Activated T-cell treated with anti-CD3 and anti-CD28 coated beads, Interleukin-2, amount 50 U/mL, for 72 hours (primary cell): ENCODE results near the gene F11R. TPM values are rescaled to one million over a fixed set of nuclear protein-coding genes. Genes with fewer than 3 reads are reported as not detected.
"Not testable (repeated sequence)": the region's sequence is repeated elsewhere in the genome, so short reads cannot be mapped to it uniquely, and the experiment has no call there.

Experiments
- ATAC-seq, 2 donors: fragments of 150-1000 bp; cut with Tn5 transposase; replicated peaks in 1 of 2; 2 replicates each; pipeline ENCODE4 v1.10.0; 2021; ENCODE audit warnings: moderate library complexity in 2 of 2, mild to moderate bottlenecking in 1 of 2
- DNase-seq, 2 donors: peaks; one replicate each; pipeline ENCODE4 v3.0.0; 2021 to 2022; ENCODE audit warnings: mixed read lengths in 1 of 2
- H3K27ac Mint-ChIP-seq: one replicate; pipeline ENCODE4 v1.8.0; 2022; ENCODE audit warnings: mild to moderate bottlenecking, moderate library complexity, mixed read lengths
- H3K27me3 Mint-ChIP-seq: one replicate; pipeline ENCODE4 v1.8.0; 2022; ENCODE audit warnings: low read depth, mixed read lengths
- H3K36me3 Mint-ChIP-seq, 2 donors: one replicate each; pipeline ENCODE4 v1.8.0; 2022; ENCODE audit warnings: mixed read lengths in 2 of 2, mild to moderate bottlenecking in 1 of 2; ENCODE audit not compliant: insufficient read depth in 2 of 2
- H3K4me1 Mint-ChIP-seq: one replicate; pipeline ENCODE4 v1.8.0; 2022; ENCODE audit warnings: low read depth, mixed read lengths
- H3K4me3 Mint-ChIP-seq, 2 donors: one replicate each; pipeline ENCODE4 v1.8.0; 2022; ENCODE audit warnings: mild to moderate bottlenecking in 2 of 2, mixed read lengths in 2 of 2, moderate library complexity in 2 of 2
- H3K9me3 Mint-ChIP-seq, 2 donors: one replicate each; pipeline ENCODE4 v1.8.0; 2022; ENCODE audit warnings: mixed read lengths in 2 of 2
- total RNA-seq, 2 donors: library from RNA; stranded (reverse); gene quantifications; one replicate each; pipeline ENCODE4 v1.2.3, GENCODE V29; 2022

Gene F11R
- total RNA-seq, 2 donors from 2014 or later, result 38.2 to 38.8 TPM

GRCh38 chr1:161033751-161034150, 12.8 kb upstream of the F11R start:
- DNase-seq (peak in 1 of 2 donors; percentile 37), ATAC-seq (peak; percentile 25 to 47)
- Mint-ChIP-seq H3K36me3 (peaks cover 1 to 9% of the 10 kb centered on the region in 2 donors), H3K27me3 (no peaks in the 10 kb centered on the region), H3K27ac (no peak overlapping the region), H3K9me3 (no peaks in the 10 kb centered on the region), H3K4me3 (no peak overlapping the region), H3K4me1 (peaks cover 52% of the 10 kb centered on the region)

DNA sequence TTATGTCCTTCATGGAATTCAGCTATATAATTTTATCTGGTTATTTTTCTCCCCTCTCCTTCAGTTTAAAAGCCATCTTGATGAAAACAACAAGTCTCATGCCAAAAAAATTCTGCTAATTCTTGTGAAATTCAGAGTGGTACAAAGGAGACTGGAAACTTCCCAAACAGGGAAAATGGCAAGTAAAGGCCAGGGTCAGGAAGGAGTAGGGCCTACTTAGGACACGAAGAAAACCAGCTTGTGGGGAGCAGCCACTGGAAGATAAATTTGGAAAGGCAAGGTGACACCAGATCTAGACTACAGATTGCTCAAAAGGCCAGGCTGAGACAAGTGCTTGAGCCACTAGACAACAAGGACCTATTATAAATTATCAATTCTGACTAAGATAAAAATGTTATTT, 11.5 kb upstream of the F11R start:
- H3K4me3 Mint-ChIP-seq, result peak overlapping the region; percentile 47 to 58
- H3K27ac Mint-ChIP-seq, result peak overlapping the region; percentile 17

DNA sequence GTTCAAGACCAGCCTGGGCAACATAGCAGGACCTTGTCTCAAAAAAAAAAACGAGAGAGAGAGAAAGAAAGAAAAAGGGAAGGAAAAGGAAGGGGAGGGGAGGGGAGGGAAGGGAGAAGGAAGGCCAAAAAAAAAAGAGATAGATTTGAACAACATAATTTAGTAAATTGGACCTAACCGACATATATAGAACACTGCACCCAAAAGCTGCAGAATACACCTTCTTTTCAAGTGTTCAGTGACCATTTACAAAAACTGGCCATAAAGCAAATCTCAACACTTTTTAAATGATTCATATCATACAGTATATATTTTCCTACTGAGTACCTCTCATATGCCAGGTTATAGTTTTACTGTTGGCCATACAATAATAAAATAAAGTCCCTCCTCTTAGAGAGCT, 10.9 kb upstream of the F11R start:
- no peak for DNase-seq
- ATAC-seq, result no peak
- H3K27ac Mint-ChIP-seq, result no peak overlapping the region
- H3K36me3 Mint-ChIP-seq, result peaks cover 4 to 14% of the 10 kb centered on the region in 2 donors
- H3K9me3 Mint-ChIP-seq, result peaks cover 0 to 3% of the 10 kb centered on the region in 2 donors
- peaks cover 43% of the 10 kb centered on the region for H3K4me1 Mint-ChIP-seq
- no peaks in the 10 kb centered on the region for H3K27me3 Mint-ChIP-seq
- H3K4me3 Mint-ChIP-seq, result peak overlapping the region in 1 of 2 donors; percentile 40

More for the DNA sequence above, 11.5 kb upstream of the F11R start:
- ATAC-seq (no peak), DNase-seq (no peak)
- Mint-ChIP-seq H3K36me3 (peaks cover 1 to 16% of the 10 kb centered on the region in 2 donors), H3K27me3 (no peaks in the 10 kb centered on the region), H3K9me3 (no peaks in the 10 kb centered on the region), H3K4me1 (peaks cover 43% of the 10 kb centered on the region)

GRCh38 chr1:161029466-161029865, 8.5 kb upstream of the F11R start:
- H3K4me1 Mint-ChIP-seq, result peaks cover 40% of the 10 kb centered on the region
- ATAC-seq, result not testable (repeated sequence)

GRCh38 chr1:161026954-161027353, 6.0 kb upstream of the F11R start:
- Mint-ChIP-seq H3K36me3 (peaks cover 3 to 15% of the 10 kb centered on the region in 2 donors), H3K4me1 (peaks cover 29% of the 10 kb centered on the region)
- H3K27me3 Mint-ChIP-seq, H3K27ac Mint-ChIP-seq, H3K4me3 Mint-ChIP-seq, H3K9me3 Mint-ChIP-seq, DNase-seq: not testable (repeated sequence)
- peak in 1 of 2 donors; percentile 72 for ATAC-seq

More at GRCh38 chr1:161029466-161029865, 8.5 kb upstream of the F11R start:
- H3K4me3 Mint-ChIP-seq, DNase-seq, H3K9me3 Mint-ChIP-seq, H3K27ac Mint-ChIP-seq, H3K27me3 Mint-ChIP-seq: not testable (repeated sequence)
- peaks cover 4 to 18% of the 10 kb centered on the region in 2 donors for H3K36me3 Mint-ChIP-seq

- ATAC-seq, H3K9me3 Mint-ChIP-seq, H3K27me3 Mint-ChIP-seq, H3K27ac Mint-ChIP-seq, DNase-seq: not testable (repeated sequence)
- Mint-ChIP-seq H3K4me3 (peak overlapping the region; percentile 25 to 35), H3K36me3 (peaks cover 3 to 13% of the 10 kb centered on the region in 2 donors), H3K4me1 (peaks cover 60% of the 10 kb centered on the region)
These were observed 1.5 kb upstream of the F11R start for GRCh38 chr1:161022432-161022831.

DNA sequence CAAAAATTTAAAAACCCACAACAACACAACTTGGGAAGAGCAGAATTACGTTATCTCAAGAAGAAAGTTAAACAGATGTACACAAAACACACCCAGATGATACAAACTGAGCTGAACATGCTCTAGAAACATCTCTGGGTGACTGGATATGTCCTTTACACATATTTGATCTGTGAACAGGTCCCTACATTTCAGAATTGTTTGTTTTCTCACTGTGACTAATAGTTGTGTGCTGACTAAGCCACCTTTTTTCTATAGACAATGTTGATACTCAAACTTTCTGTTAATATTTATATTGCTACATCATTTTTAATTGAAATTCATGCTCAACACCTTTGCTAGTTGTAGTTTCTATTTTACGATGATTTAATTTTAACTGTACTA, 1.0 kb upstream of the F11R start:
- H3K4me3 Mint-ChIP-seq, result peak overlapping the region; percentile 81 to 88
- ATAC-seq, result peak; percentile 41 to 47
- no peak overlapping the region for H3K27ac Mint-ChIP-seq
- DNase-seq, result no peak
- peaks cover 7% of the 10 kb centered on the region for H3K27me3 Mint-ChIP-seq
- H3K9me3 Mint-ChIP-seq, result peaks cover 0 to under 1% of the 10 kb centered on the region in 2 donors
- H3K4me1 Mint-ChIP-seq, result peaks cover 56% of the 10 kb centered on the region
- H3K36me3 Mint-ChIP-seq, result peaks cover under 1 to 12% of the 10 kb centered on the region in 2 donors

DNA sequence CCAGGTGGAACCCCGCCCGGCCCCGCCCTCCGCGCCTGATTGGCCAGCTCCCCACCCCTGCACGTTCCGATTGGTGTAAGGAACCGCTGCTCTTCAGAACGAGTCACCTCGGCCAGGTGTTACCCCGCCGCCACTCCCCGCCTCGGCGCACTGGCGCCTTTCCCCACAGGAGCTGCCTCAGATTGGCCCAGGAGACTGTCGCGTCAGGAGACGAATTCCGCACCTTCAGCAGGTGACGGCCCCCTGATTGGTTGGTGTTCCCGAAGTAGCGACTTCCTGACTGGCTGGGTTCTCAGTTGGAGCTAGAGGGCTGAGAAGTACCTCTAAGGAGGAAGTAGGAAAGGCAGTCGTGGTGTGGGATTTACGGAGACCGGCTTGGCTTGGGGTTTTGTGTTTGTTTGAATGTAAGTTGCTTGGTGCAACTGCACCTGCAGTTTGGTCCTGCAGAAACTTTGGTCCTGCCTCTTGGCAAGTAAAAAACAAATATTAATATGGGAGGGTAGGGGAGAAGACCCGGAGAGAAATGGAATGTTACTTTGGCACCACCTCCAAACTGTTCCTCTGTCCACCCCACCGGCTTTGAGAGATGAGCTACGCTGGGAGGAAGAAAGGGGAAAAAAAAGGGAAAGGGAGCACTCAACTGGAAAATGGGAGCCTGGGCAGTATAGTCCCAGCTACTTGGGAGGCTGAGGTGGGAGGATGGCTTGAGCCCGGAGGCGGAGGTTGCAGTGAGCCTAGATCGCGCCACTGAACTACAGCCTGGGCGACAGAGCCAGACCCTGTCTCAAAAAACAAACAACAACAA, 415 bp upstream of the F11R start:
- peak overlapping the region; percentile 70 for H3K27ac Mint-ChIP-seq
- H3K4me1 Mint-ChIP-seq, result peaks cover 58% of the 10 kb centered on the region
- no peaks in the 10 kb centered on the region for H3K9me3 Mint-ChIP-seq
- peaks cover 7% of the 10 kb centered on the region for H3K27me3 Mint-ChIP-seq
- H3K4me3 Mint-ChIP-seq, result peak overlapping the region; percentile 81 to 88
- H3K36me3 Mint-ChIP-seq, result peaks cover 0 to 9% of the 10 kb centered on the region in 2 donors
- DNase-seq, result peak; percentile 80 to 81
- peak; percentile 91 to 92 for ATAC-seq

DNA sequence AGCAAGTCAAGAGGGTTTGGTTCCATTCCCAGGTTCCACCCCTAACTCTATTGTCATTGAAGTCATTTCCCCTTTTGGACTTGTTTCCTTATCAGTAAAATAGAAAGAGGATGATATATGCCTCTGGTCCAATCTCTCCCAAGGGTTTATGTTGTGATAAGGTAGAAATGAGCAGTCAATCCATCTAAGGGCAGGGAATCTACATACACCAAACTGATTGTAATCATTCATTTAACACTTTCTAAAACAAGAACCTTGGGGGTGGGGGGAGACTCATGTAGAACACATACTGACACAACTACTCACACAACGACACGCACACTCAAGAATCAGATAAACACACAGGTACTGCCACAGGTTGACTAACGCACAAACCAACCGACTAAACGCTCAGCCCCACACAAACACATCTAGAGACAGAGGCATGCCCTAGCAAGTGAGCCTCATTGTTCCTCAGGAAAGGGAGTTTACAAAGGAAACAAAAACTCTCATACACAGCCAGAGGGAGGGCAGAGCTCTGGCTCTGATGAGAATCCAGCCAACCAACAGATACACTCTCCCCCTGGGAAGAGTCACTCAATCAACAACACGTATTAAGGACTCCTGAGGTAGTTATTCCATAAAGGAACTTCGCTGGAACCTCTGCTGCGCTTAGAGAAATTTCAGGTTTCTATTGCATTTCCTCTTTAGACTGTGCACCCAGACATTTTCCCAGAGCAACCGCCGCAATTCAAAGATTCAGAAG, 1.0 kb downstream of the F11R start:
- ATAC-seq, result peak; percentile 10 to 12
- Mint-ChIP-seq H3K4me1 (peaks cover 58% of the 10 kb centered on the region), H3K27ac (peak overlapping the region; percentile 9)

DNA sequence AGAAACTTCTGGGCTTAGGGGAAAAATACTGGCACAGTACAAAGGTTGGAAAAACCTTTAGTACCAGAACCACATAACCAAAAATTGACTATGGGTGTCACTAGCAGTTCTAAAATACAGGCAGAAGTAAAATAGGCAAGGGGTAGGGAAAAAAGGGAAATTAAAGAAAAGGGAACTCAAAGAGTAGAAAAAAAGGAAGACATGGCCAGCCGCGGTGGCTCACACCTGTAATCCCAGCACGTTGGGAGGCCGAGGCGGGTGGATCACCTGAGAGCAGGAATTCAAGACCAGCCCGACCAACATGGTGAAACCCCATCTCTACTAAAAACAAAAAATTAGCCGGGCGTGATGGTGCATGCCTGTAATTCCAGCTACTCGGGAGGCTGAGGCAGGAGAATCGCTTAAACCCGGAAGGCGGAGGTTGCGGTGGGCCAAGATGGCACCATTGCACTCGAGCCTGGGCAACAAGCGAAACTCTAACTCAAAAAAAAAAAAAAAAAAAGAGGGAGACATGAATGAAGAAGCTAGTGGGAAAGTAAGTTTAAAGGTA, 1.8 kb downstream of the F11R start:
- not testable (repeated sequence) for H3K27me3 Mint-ChIP-seq, H3K27ac Mint-ChIP-seq, H3K9me3 Mint-ChIP-seq, DNase-seq, ATAC-seq, H3K36me3 Mint-ChIP-seq
- H3K4me3 Mint-ChIP-seq, result peak overlapping the region; percentile 81 to 88
- H3K4me1 Mint-ChIP-seq, result peaks cover 60% of the 10 kb centered on the region

More for the DNA sequence above, 1.0 kb downstream of the F11R start:
- no peak for DNase-seq
- H3K9me3 Mint-ChIP-seq, result no peaks in the 10 kb centered on the region
- H3K4me3 Mint-ChIP-seq, result peak overlapping the region; percentile 81 to 88
- H3K27me3 Mint-ChIP-seq, result peaks cover 7% of the 10 kb centered on the region
- H3K36me3 Mint-ChIP-seq, result peaks cover 0 to 6% of the 10 kb centered on the region in 2 donors

DNA sequence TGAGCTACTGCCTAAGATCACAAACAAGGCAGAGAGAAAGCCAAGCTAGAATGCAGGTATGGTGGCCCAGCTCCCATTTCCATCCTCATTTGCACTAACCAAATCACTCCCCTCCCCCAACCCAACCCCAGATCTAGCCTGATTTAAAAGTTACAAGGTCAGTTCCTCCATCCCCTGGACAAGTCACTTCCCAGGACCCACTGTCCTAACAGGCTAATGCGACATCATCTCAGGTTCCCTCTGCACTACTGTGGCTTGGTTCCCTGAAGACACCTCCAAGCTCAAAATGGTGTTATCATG, 2.4 kb downstream of the F11R start:
- Mint-ChIP-seq H3K4me3 (no peak overlapping the region), H3K36me3 (peaks cover 0 to 6% of the 10 kb centered on the region in 2 donors), H3K27me3 (peaks cover 7% of the 10 kb centered on the region), H3K9me3 (no peaks in the 10 kb centered on the region), H3K27ac (no peak overlapping the region), H3K4me1 (peaks cover 62% of the 10 kb centered on the region)
- ATAC-seq (no peak), DNase-seq (no peak)

DNA sequence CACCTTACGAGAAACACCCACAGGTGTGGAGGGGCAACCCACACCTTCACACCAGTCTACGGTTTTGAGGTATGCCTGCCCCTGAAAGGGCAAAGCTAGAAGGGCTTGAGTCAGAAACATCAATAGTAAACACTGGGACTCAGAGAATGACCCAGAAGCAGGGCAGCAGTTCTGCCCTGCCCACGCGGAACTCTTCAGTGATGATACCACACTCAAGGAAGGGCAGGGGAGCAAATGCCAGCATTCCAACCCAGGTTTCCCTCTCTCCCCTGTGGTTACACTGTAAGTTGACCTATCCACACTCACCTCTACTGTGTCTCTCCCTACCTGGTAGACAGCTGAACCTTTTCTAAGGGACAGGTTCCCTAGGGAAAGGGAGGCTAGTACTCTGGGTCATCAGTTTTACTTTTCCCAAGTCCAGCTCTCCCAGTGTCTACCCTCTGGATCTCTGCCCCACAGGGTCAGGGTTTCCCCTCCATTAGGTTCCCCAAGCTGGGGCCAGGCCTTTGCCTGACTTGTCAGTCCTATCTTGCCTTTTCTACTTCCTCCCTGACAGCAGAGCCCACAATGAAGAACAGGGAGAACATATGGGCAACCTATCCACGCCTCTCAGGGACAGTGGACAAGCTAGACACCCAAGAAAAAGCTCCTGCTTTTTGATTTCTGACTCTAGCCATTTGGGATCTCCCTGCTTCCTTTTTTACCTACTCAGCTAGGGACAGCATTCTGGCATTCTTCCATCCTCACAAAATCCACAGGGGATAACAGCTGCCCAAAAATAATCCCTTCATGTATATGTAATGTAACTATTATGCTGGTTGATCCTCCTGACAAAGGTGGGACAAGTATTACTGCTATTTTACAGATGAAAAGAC, 3.0 kb downstream of the F11R start:
- ATAC-seq (no peak), DNase-seq (no peak)
- Mint-ChIP-seq H3K4me1 (peaks cover 67% of the 10 kb centered on the region), H3K36me3 (peaks cover 0 to 6% of the 10 kb centered on the region in 2 donors), H3K9me3 (no peaks in the 10 kb centered on the region), H3K27ac (no peak overlapping the region), H3K27me3 (peaks cover 7% of the 10 kb centered on the region), H3K4me3 (no peak overlapping the region)
